Adrenal gland (tissue), 5 donors: Measurements from ENCODE around the gene SLC2A2.

ENCODE experiments used
- CTCF ChIP-seq, 6 experiments: fragments of 450-650 bp in 4 of 6; fragments of 200-600 bp in 2 of 6; sonication (generic) in 1 of 6; IDR thresholded peaks; 1 replicate in 5 of 6; 2 replicates in 1 of 6; pipeline versions ENCODE4 v1.5.1 to v1.8.0; 2016 to 2021; ENCODE audit warnings: antibody characterized with exemption in 6 of 6, mild to moderate bottlenecking in 2 of 6, moderate library complexity in 1 of 6
- POLR2A ChIP-seq, 2 donors: fragments of 450-650 bp; IDR thresholded peaks; one replicate each; pipeline ENCODE4 v1.6.1; 2017; ENCODE audit warnings: antibody characterized with exemption in 2 of 2, mild to moderate bottlenecking in 2 of 2, moderate library complexity in 1 of 2
- donor health status: DM: no; HTN: no; CAD: no.

GRCh38 chr3:171011873-171012336 is 14.6 kb downstream of the SLC2A2 start:
- no peak for TF ChIP-seq CTCF (IDR thresholded peaks at IDR 0.05)
- no peak for TF ChIP-seq POLR2A (IDR thresholded peaks at IDR 0.05)
